Measurements from ENCODE around the gene NHERF1. TPM values are rescaled to one million over a fixed set of nuclear protein-coding genes. Genes with fewer than 3 reads are reported as not detected.

Gene NHERF1
- total and polyA plus RNA-seq, 2 of the 8 experiments (the other 6 are each of a cell fraction or from before 2014, with no cell fraction given), result 92.9 to 99.2 TPM

GRCh38 chr17:74771319-74771914 is 23.0 kb downstream of the NHERF1 start:
- H3K79me1 ChIP-seq (ENCODE audit: low read depth, low read length), result 0 out of 2 replicates have a peak, but pooled peaks cover 4% of the 10 kb centered on the region
- peaks cover 0 to 8% of the 10 kb centered on the region in 2 experiments; a peak in 1 of 4 replicates for H3K79me2 ChIP-seq (ENCODE audit: control insufficient read depth in 1 of 2, insufficient read depth in 2 of 2, low read length in 2 of 2)
- H3K4ac ChIP-seq (replicated peaks; ENCODE audit: insufficient read length, low read depth, low read length), result no peak overlapping the region
- H3K27me3 ChIP-seq (replicated peaks in 1 of 4; ENCODE audit: control insufficient read depth in 3 of 4, extremely low read depth in 1 of 4, insufficient read depth in 3 of 4, low read length in 3 of 4), result no peaks in the 10 kb centered on the region
- no peak overlapping the region for H4K91ac ChIP-seq (replicated peaks; ENCODE audit: insufficient read length, low read length)
- H3K23me2 ChIP-seq (ENCODE audit: low read depth, low read length), result peaks cover 4% of the 10 kb centered on the region
- H3K9me3 ChIP-seq (ENCODE audit: insufficient read depth in 2 of 2, low read depth in 1 of 2, low read length in 1 of 2), result no peaks in the 10 kb centered on the region
- no peak for DNase-seq (ENCODE audit: low read depth in 1 of 2, low spot score in 2 of 2)
- no peak overlapping the region for H3K4me2 ChIP-seq (ENCODE audit: insufficient read depth in 1 of 2, low read depth in 2 of 2, low read length in 2 of 2)
- WGBS, 2 experiments (ENCODE audit: extremely low coverage in 1 of 2, insufficient coverage in 1 of 2, insufficient read length in 1 of 2, insufficient replicate concordance in 2 of 2, low coverage in 1 of 2, low lambda C conversion rate in 2 of 2, missing lambda C conversion rate in 1 of 2), result 91% methylated on average over 9 of the region's 9 CpGs; no CpG with 5 or more reads in 1 of the 2 experiments
- no peak overlapping the region for H2BK5ac ChIP-seq (ENCODE audit: low read depth, low read length)
- peaks cover 7 to 10% of the 10 kb centered on the region in 2 experiments for H4K20me1 ChIP-seq (replicated peaks in 1 of 2; ENCODE audit: control insufficient read depth in 1 of 2, insufficient read depth in 2 of 2, low read length in 2 of 2)
- TF ChIP-seq SAP30 (IDR thresholded peaks at IDR 0.05; ENCODE audit: insufficient read depth, insufficient replicate concordance, low read length) (no peak), BCL11A (IDR thresholded peaks at IDR 0.05; ENCODE audit: low read depth in 2 of 2, low read length in 2 of 2) (no peak), SIRT6 (IDR thresholded peaks at IDR 0.05; ENCODE audit: low read length) (no peak), CEBPB (IDR thresholded peaks at IDR 0.05; ENCODE audit: low read depth, low read length) (no peak), RBBP5 (IDR thresholded peaks at IDR 0.05; ENCODE audit: borderline replicate concordance, low read depth, low read length) (no peak), RNF2 (IDR thresholded peaks at IDR 0.05; ENCODE audit: borderline replicate concordance, low read depth, low read length, missing control alignments, poor library complexity, severe bottlenecking) (no peak), SUZ12 (IDR thresholded peaks at IDR 0.05; ENCODE audit: low read length) (no peak), CHD1 (IDR thresholded peaks at IDR 0.05; ENCODE audit: low read depth, low read length) (no peak), ATF3 (IDR thresholded peaks at IDR 0.05; ENCODE audit: insufficient read depth, low read depth, low read length) (no peak)
- POLR2A ChIA-PET (ENCODE audit: partially characterized antibody), result interaction anchor here (0.9 to 3.8 kb wide), 7 partner anchors 11 to 91 kb away, joined by 3 to 44 read pairs (median 10); partner anchors contain the start of gene RAB37
- H3K36me3 ChIP-seq (ENCODE audit: control insufficient read depth in 2 of 4, insufficient read depth in 4 of 4, low read length in 3 of 4), result peaks cover 2 to 40% (median 19%) of the 10 kb centered on the region in 4 experiments; a peak in 6 of 8 replicates
- H2AK5ac ChIP-seq (ENCODE audit: low read depth, low read length), result no peak overlapping the region
- no peak overlapping the region for H2BK12ac ChIP-seq (ENCODE audit: low read depth, low read length)
- peaks cover 0 to 2% (median under 1%) of the 10 kb centered on the region in 4 experiments; a peak in 3 of 7 replicates for H3K4me1 ChIP-seq (replicated peaks in 1 of 4; ENCODE audit: control insufficient read depth in 3 of 4, insufficient read depth in 4 of 4, low read length in 3 of 4)
- no peak overlapping the region for H3K9ac ChIP-seq (replicated peaks in 1 of 4; ENCODE audit: extremely low read depth in 1 of 4, low read depth in 3 of 4, low read length in 3 of 4)
- H2AFZ ChIP-seq (ENCODE audit: low read length), result no peak overlapping the region
- no peak overlapping the region for H3K18ac ChIP-seq (ENCODE audit: extremely low read depth, low read length)
- no peak overlapping the region for H2BK120ac ChIP-seq (replicated peaks; ENCODE audit: low read depth, low read length)
- H4K8ac ChIP-seq (ENCODE audit: extremely low read depth, insufficient read depth, low read length), result no peak overlapping the region
- H2BK20ac ChIP-seq (ENCODE audit: low read length), result no peak overlapping the region
- no peak overlapping the region for H3K23ac ChIP-seq (ENCODE audit: insufficient read length)
- CTCF ChIA-PET (ENCODE audit: partially characterized antibody), result interaction anchor here (0.7 to 99.6 kb wide), 19 partner anchors 8 to 392 kb away, joined by 3 to 2981 read pairs (median 8); partner anchors contain the start of genes FDXR, GRIN2C, NHERF1 and RAB37
- H3K4me3 ChIP-seq (ENCODE audit: extremely low read depth in 1 of 4, insufficient read depth in 2 of 4, low read depth in 3 of 4, low read length in 4 of 4), result no peak overlapping the region
- FAIRE-seq, result no peak
- H3K27ac ChIP-seq (ENCODE audit: low read depth, low read length), result no peak overlapping the region; the same call in 1 of the 2 replicates
- H3K14ac ChIP-seq (ENCODE audit: insufficient read length), result no peak overlapping the region
- no peak overlapping the region for H2BK15ac ChIP-seq (ENCODE audit: low read length)
- H3K56ac ChIP-seq (replicated peaks; ENCODE audit: insufficient read length, low read depth, low read length), result no peak overlapping the region
- H4K5ac ChIP-seq (ENCODE audit: insufficient read length, low read depth, low read length), result no peak overlapping the region

Data from H1 (cell line).